Right lobe of liver (tissue), 4 donors: Measurements from ENCODE around the gene GTPBP8.
"Not testable (repeated sequence)": the region's sequence is repeated elsewhere in the genome, so short reads cannot be mapped to it uniquely, and the experiment has no call there.

Experiments
- CTCF ChIP-seq, 4 donors: fragments of 200-600 bp in 3 of 4; fragments of 450-650 bp in 1 of 4; IDR thresholded peaks; one replicate each; pipeline versions ENCODE4 v1.5.1 to v1.8.0; 2016 to 2022; ENCODE audit warnings: antibody characterized with exemption in 4 of 4, mild to moderate bottlenecking in 2 of 4
- POLR2A ChIP-seq: fragments of 450-650 bp; IDR thresholded peaks from one replicate; pipeline ENCODE4 v1.6.1; 2017; ENCODE audit warnings: antibody characterized with exemption, mild to moderate bottlenecking
- donor health status: DM: no; HTN: no; CAD: no.
- donor health status: DM: no; HTN: no; CAD: no.
- donor health status: DM: no; HTN: yes; CAD: no.

GRCh38 chr3:113046186-113046965, 55.6 kb downstream of the GTPBP8 start:
- not testable (repeated sequence) for TF ChIP-seq CTCF (IDR thresholded peaks at IDR 0.05); POLR2A
